CD14-positive monocyte (primary cell): Measurements from ENCODE around the gene COQ10B. TPM values are rescaled to one million over a fixed set of nuclear protein-coding genes. Genes with fewer than 3 reads are reported as not detected.

ENCODE experiments used
- DNase-seq, 3 donors: peaks; one replicate each; pipeline ENCODE4 v3.0.0-alpha.2; 2011 to 2022
- H2AFZ ChIP-seq: 2 replicates; pipeline ENCODE4 v1.6.0; 2012; ENCODE audit warnings: mild to moderate bottlenecking, low read depth, low read length, inconsistent platforms; ENCODE audit not compliant: insufficient read depth, poor library complexity, severe bottlenecking
- H3K27ac ChIP-seq, 2 donors: 1 replicate in 1 of 2; 2 replicates in 1 of 2; pipeline ENCODE4 v1.5.1; 2012 to 2013; ENCODE audit warnings: low read length in 2 of 2, control low read depth in 1 of 2, inconsistent platforms in 1 of 2, low read depth in 1 of 2, mild to moderate bottlenecking in 1 of 2
- H3K27me3 ChIP-seq, 2 donors: one replicate each; pipeline versions ENCODE4 v1.6.0 to v1.6.1; 2011 to 2013; ENCODE audit warnings: low read length in 2 of 2; ENCODE audit not compliant: control insufficient read depth in 2 of 2, insufficient read depth in 2 of 2
- H3K36me3 ChIP-seq, 2 donors: replicated peaks in 1 of 2; 1 replicate in 1 of 2; 2 replicates in 1 of 2; pipeline versions ENCODE4 v1.5.1 to v1.6.1; 2012 to 2013; ENCODE audit warnings: low read length in 2 of 2, control low read depth in 1 of 2, inconsistent platforms in 1 of 2, mild to moderate bottlenecking in 1 of 2; ENCODE audit not compliant: insufficient read depth in 2 of 2, control insufficient read depth in 1 of 2
- H3K4me1 ChIP-seq, 2 donors: 1 replicate in 1 of 2; 2 replicates in 1 of 2; pipeline versions ENCODE4 v1.5.1 to v1.6.1; 2012 to 2013; ENCODE audit warnings: low read length in 2 of 2, control low read depth in 1 of 2, inconsistent platforms in 1 of 2, mild to moderate bottlenecking in 1 of 2, moderate library complexity in 1 of 2; ENCODE audit not compliant: insufficient read depth in 2 of 2, control insufficient read depth in 1 of 2
- H3K4me2 ChIP-seq: replicated peaks from 2 replicates; pipeline ENCODE3; 2012; ENCODE audit warnings: low read length, moderate library complexity, mild to moderate bottlenecking; ENCODE audit not compliant: poor library complexity, severe bottlenecking; ENCODE audit errors: extremely low read depth
- H3K4me3 ChIP-seq, 3 experiments: fragments of 200-600 bp in 1 of 3; sonication (generic) in 1 of 3; replicated peaks in 1 of 3; 1 replicate in 2 of 3; 2 replicates in 1 of 3; pipeline ENCODE4 v1.5.1; 2011 to 2013; ENCODE audit warnings: low read length in 3 of 3, mild to moderate bottlenecking in 3 of 3, control low read depth in 2 of 3, low read depth in 2 of 3, inconsistent platforms in 1 of 3, moderate library complexity in 1 of 3
- H3K79me2 ChIP-seq: 2 replicates; pipeline ENCODE4 v1.6.0; 2012; ENCODE audit warnings: mild to moderate bottlenecking, control low read depth, inconsistent platforms, low read length, moderate library complexity; ENCODE audit not compliant: insufficient read depth
- H3K9ac ChIP-seq: 2 replicates; pipeline ENCODE4 v1.6.0; 2017; ENCODE audit warnings: low read length, mild to moderate bottlenecking; ENCODE audit not compliant: insufficient read depth, poor library complexity, severe bottlenecking
- H3K9me3 ChIP-seq, 2 donors: replicated peaks in 1 of 2; 1 replicate in 1 of 2; 2 replicates in 1 of 2; pipeline versions ENCODE4 v1.5.1 to v1.6.1; 2012 to 2013; ENCODE audit warnings: low read length in 2 of 2, control low read depth in 1 of 2; ENCODE audit not compliant: control insufficient read depth in 1 of 2, insufficient read depth in 1 of 2
- H4K20me1 ChIP-seq: 2 replicates; pipeline ENCODE4 v1.6.0; 2012; ENCODE audit warnings: mild to moderate bottlenecking, low read length, control low read depth, moderate library complexity; ENCODE audit not compliant: insufficient read depth
- H3K27ac Mint-ChIP-seq, 7 donors: one replicate each; pipeline ENCODE4 v1.8.0; 2020; ENCODE audit warnings: mild to moderate bottlenecking in 7 of 7, mixed read lengths in 7 of 7, moderate library complexity in 6 of 7, inconsistent platforms in 2 of 7
- H3K27me3 Mint-ChIP-seq, 3 donors: one replicate each; pipeline ENCODE4 v1.8.0; 2021 to 2022; ENCODE audit warnings: low read depth in 3 of 3, mild to moderate bottlenecking in 3 of 3, mixed read lengths in 3 of 3, moderate library complexity in 3 of 3, inconsistent platforms in 1 of 3
- H3K36me3 Mint-ChIP-seq, 2 donors: one replicate each; pipeline ENCODE4 v1.8.0; 2020; ENCODE audit warnings: mixed read lengths in 2 of 2, inconsistent platforms in 1 of 2, mild to moderate bottlenecking in 1 of 2
- H3K4me1 Mint-ChIP-seq: one replicate; pipeline ENCODE4 v1.8.0; 2020; ENCODE audit warnings: mild to moderate bottlenecking, mixed read lengths
- H3K4me3 Mint-ChIP-seq, 2 donors: one replicate each; pipeline ENCODE4 v1.8.0; 2020; ENCODE audit warnings: mild to moderate bottlenecking in 2 of 2, mixed read lengths in 2 of 2, moderate library complexity in 1 of 2
- H3K9me3 Mint-ChIP-seq, 7 donors: one replicate each; pipeline ENCODE4 v1.8.0; 2020 to 2022; ENCODE audit warnings: mixed read lengths in 7 of 7, mild to moderate bottlenecking in 6 of 7, moderate library complexity in 6 of 7, inconsistent platforms in 2 of 7
- WGBS: methylation state at CpG from one replicate; pipeline ENCODE4 v1.1.5; 2013; ENCODE audit warnings: missing lambda C conversion rate; ENCODE audit not compliant: insufficient coverage; 5-methylcytosine and 5-hydroxymethylcytosine counted together
- intact Hi-C, 2 donors: fragments of 100-400 bp; cut with micrococcal nuclease; formaldehyde crosslinking; loops; one replicate each; pipeline versions ENCODE4 v1.15.0 to v1.15.1; 2023
- polyA plus RNA-seq, 3 donors: library from polyadenylated mRNA; depleted of rRNA in 1 of 3; unstranded in 2 of 3; stranded (reverse) in 1 of 3; fragments of 300-500 nt in 2 of 3; fragments of >200 nt in 1 of 3; fragmentation: Illumina TruSeq in 2 of 3; gene quantifications; 1 replicate in 2 of 3; 2 replicates in 1 of 3; pipeline ENCODE4 v1.2.3, GENCODE V29; 2012 to 2021
- TF ChIP-seq, protein P1 (sequence below): fragments of 200-600 bp; IDR thresholded peaks from one replicate; pipeline ENCODE4 v1.8.0; 2022; ENCODE audit warnings: antibody characterized with exemption, mild to moderate bottlenecking

The COQ10B gene
- polyA plus RNA-seq, 3 donors = 6.7 to 46.6 (median 38.3) TPM

DNA sequence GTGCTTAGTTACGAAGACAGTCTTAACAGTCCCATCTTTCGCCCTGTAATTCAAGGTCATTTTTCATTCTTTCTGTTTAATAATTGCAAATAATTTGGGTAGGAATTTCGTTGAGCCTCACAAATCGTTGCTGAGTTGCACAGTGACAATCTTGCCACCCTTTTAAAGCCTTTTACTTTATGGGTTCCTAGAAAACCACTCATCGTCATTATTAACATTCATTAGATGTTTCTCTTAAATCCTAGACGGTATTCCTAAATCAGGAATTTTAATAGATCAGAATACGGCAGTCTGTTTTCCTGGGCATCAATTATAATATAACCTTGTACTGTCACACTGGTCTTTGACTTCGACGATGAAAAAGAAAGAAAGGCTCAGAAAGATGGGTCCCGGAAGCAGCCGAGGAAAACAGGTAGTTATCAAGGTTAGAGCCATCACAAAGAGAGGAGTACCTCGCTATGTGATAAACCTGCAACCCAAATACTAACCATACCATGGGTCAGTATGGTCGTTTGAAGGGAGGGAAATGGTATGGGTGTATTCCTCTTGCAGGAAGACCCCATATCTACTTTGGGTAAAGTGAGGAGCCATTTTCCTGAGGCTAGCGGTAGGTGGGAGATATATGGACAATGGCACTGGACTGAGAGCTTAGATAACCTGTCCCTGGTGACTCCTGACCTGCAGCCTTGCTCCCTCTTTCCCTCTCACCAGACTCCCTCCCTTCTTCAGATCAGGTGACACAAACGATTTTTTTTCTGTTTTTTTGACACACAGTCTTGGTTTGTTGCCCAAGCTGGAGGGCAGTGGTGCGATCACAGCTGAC, 17.5 kb upstream of the COQ10B start:
- H3K36me3 Mint-ChIP-seq = peaks cover 0 to under 1% of the 10 kb centered on the region in 2 donors
- no peaks in the 10 kb centered on the region for H3K9me3 Mint-ChIP-seq
- Histone ChIP-seq H3K9me3 (no peaks in the 10 kb centered on the region), H3K9ac (peak overlapping the region; percentile 98), H3K27me3 (no peaks in the 10 kb centered on the region), H3K79me2 (peaks cover 55% of the 10 kb centered on the region), H3K4me1 (peaks cover 40 to 41% of the 10 kb centered on the region in 2 donors), H4K20me1 (peaks cover 22% of the 10 kb centered on the region), H3K36me3 (no peaks in the 10 kb centered on the region), H3K27ac (peak overlapping the region; percentile 96 to 99), H2AFZ (peak overlapping the region; percentile 73), H3K4me2 (peak overlapping the region; percentile 84), H3K4me3 (peak overlapping the region; percentile 91 to 96 (median 91))
- intact Hi-C loops = loop anchor here in 1 of 2 donors (1.0 to 5.0 kb wide), 2 partner anchors 17 to 66 kb away; partner anchors contain the start of genes COQ10B and HSPE1
- DNase-seq = no peak
- H3K27ac Mint-ChIP-seq = peak overlapping the region; percentile 100
- TF ChIP-seq, protein P1, sequence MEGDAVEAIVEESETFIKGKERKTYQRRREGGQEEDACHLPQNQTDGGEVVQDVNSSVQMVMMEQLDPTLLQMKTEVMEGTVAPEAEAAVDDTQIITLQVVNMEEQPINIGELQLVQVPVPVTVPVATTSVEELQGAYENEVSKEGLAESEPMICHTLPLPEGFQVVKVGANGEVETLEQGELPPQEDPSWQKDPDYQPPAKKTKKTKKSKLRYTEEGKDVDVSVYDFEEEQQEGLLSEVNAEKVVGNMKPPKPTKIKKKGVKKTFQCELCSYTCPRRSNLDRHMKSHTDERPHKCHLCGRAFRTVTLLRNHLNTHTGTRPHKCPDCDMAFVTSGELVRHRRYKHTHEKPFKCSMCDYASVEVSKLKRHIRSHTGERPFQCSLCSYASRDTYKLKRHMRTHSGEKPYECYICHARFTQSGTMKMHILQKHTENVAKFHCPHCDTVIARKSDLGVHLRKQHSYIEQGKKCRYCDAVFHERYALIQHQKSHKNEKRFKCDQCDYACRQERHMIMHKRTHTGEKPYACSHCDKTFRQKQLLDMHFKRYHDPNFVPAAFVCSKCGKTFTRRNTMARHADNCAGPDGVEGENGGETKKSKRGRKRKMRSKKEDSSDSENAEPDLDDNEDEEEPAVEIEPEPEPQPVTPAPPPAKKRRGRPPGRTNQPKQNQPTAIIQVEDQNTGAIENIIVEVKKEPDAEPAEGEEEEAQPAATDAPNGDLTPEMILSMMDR = no peak
- peaks cover 38% of the 10 kb centered on the region for H3K4me1 Mint-ChIP-seq
- H3K27me3 Mint-ChIP-seq = no peaks in the 10 kb centered on the region
- WGBS = 42% methylated on average over 2 of the region's 16 CpGs
- peak overlapping the region; percentile 95 to 99 for H3K4me3 Mint-ChIP-seq

DNA sequence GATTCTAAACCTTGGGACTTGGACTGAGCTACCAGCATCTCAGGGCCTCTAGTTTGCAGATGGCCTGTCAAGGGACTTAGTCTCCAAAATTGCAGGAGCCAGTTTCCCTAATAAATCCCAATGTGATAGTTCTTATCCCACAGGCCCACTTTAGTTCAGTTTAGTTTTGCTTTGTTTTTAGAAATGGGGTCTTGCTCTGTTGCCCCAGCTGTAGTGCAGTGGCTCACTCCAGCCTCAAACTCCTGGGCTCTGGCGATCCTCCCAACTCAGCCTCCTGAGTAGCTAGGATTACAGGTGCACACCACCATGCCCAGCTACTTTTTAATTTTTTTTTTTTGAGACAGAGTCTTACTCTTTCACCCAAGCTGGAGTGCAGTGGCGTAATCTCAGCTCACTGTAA, 16.0 kb upstream of the COQ10B start:
- H3K36me3 ChIP-seq = no peaks in the 10 kb centered on the region
- DNase-seq = no peak
- intact Hi-C loops = loop anchor here in 1 of 2 donors (5.0 kb wide), 1 partner anchor 65 kb away; the partner anchor contains the start of gene HSPE1
- WGBS = 100% methylated on average over 2 of the region's 2 CpGs
- no peak overlapping the region for H3K9ac ChIP-seq
- Mint-ChIP-seq H3K4me3 (no peak overlapping the region), H3K4me1 (peaks cover 26% of the 10 kb centered on the region), H3K27me3 (no peaks in the 10 kb centered on the region), H3K9me3 (no peaks in the 10 kb centered on the region), H3K27ac (peak overlapping the region in 1 of 7 donors; percentile 49), H3K36me3 (no peaks in the 10 kb centered on the region)
- no peak overlapping the region for H3K4me3 ChIP-seq
- no peak overlapping the region for H3K27ac ChIP-seq
- H4K20me1 ChIP-seq = peaks cover 7% of the 10 kb centered on the region
- no peaks in the 10 kb centered on the region for H3K9me3 ChIP-seq
- no peaks in the 10 kb centered on the region for H3K27me3 ChIP-seq
- peaks cover 39% of the 10 kb centered on the region for H3K79me2 ChIP-seq
- no peak overlapping the region for H2AFZ ChIP-seq
- H3K4me2 ChIP-seq = no peak overlapping the region
- TF ChIP-seq, protein P1 = no peak
- H3K4me1 ChIP-seq = peaks cover 27 to 28% of the 10 kb centered on the region in 2 donors
